ENCODE measurements around the gene IL3.

DNA sequence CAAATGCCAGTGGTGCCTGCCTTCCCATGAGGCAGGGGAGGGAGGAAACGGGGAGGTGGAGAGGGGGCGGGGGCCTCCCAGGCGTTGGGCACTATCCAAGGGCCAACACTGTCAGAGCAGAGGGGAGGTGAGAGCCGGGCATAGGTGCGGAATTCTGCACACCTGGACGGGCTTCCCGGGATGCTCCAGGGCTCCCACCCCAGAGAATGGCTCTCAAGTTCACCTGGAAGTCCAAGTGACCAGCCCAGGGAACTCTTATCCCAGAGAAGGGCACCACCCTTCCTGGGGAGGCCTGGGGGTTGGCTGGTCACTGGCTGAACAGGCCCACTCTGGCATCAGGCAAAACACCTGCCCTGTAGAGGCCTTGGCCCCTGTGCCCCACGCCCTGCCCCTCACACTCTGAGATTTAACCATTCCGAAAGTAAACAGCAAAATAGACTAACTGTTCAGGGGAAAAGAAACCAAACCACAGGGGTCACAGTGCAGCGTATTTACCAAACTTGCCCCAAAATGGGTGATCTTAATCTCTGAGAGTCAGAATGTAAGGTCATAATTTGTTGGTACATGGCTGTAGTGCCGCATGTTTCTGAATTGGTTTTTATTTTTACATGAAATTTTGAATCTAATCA is 15.9 kb downstream of the IL3 start:
- TF ChIP-seq NFIC (IDR thresholded peaks at IDR 0.05) (no peak), RAD21 (IDR thresholded peaks at IDR 0.05; ENCODE audit: low read depth) (no peak), EGR1 (IDR thresholded peaks at IDR 0.05) (no peak)
- TF ChIP-seq, protein P1, sequence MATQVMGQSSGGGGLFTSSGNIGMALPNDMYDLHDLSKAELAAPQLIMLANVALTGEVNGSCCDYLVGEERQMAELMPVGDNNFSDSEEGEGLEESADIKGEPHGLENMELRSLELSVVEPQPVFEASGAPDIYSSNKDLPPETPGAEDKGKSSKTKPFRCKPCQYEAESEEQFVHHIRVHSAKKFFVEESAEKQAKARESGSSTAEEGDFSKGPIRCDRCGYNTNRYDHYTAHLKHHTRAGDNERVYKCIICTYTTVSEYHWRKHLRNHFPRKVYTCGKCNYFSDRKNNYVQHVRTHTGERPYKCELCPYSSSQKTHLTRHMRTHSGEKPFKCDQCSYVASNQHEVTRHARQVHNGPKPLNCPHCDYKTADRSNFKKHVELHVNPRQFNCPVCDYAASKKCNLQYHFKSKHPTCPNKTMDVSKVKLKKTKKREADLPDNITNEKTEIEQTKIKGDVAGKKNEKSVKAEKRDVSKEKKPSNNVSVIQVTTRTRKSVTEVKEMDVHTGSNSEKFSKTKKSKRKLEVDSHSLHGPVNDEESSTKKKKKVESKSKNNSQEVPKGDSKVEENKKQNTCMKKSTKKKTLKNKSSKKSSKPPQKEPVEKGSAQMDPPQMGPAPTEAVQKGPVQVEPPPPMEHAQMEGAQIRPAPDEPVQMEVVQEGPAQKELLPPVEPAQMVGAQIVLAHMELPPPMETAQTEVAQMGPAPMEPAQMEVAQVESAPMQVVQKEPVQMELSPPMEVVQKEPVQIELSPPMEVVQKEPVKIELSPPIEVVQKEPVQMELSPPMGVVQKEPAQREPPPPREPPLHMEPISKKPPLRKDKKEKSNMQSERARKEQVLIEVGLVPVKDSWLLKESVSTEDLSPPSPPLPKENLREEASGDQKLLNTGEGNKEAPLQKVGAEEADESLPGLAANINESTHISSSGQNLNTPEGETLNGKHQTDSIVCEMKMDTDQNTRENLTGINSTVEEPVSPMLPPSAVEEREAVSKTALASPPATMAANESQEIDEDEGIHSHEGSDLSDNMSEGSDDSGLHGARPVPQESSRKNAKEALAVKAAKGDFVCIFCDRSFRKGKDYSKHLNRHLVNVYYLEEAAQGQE (IDR thresholded peaks at IDR 0.05; ENCODE audit: low read depth): no peak

Measured in Ishikawa (cell line).